GM23248 (cell line): ENCODE results near the gene EFEMP2.

ENCODE experiments used
- EZH2 ChIP-seq: fragments of 200-600 bp; sonication (generic); IDR thresholded peaks from 2 replicates; pipeline ENCODE4 v1.6.1; 2018; ENCODE audit warnings: antibody characterized with exemption, mild to moderate bottlenecking; ENCODE audit not compliant: insufficient read depth, poor library complexity, severe bottlenecking
- EZH2phosphoT487 ChIP-seq: fragments of 200-600 bp; sonication (generic); IDR thresholded peaks from 2 replicates; pipeline ENCODE4 v1.6.1; 2018; ENCODE audit warnings: antibody characterized with exemption, moderate library complexity, mild to moderate bottlenecking, low read depth; ENCODE audit not compliant: insufficient read depth

DNA sequence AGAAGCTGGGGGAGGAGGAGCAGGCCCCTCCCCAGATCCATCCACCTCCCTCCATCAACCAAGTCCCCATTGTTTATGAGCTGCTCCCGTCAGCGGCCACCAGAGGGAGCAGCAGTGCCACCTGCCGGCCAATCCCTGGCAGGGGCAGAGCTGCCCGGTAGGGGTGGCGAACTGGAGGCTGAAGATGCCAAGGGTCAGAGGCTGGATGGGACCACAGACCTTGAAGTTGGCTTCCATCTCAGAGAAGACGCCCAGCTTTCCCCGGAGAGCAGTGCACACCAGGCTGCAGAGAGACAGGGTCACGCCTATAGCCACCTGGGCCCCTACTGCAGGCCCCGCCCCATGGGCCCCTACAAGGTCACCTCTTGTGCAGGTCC is 12.1 kb upstream of the EFEMP2 start:
- TF ChIP-seq EZH2phosphoT487 (no peak), EZH2 (no peak)
